Right lobe of liver (tissue), 6 donors: ENCODE results near the gene GMIP. TPM values are rescaled to one million over a fixed set of nuclear protein-coding genes. Genes with fewer than 3 reads are reported as not detected.
"Not testable (repeated sequence)": the region's sequence is repeated elsewhere in the genome, so short reads cannot be mapped to it uniquely, and the experiment has no call there.

Source experiments
- ATAC-seq, 4 donors: fragments of 200-7000 bp; cut with Tn5 transposase; one replicate each; pipeline ENCODE4 v1.9.1; 2020; ENCODE audit warnings: mild to moderate bottlenecking in 4 of 4, moderate library complexity in 4 of 4
- DNase-seq, 3 donors: peaks; one replicate each; pipeline ENCODE4 v3.0.0-alpha.2; 2020
- H3K27ac ChIP-seq, 3 donors: fragments of 200-600 bp; one replicate each; pipeline ENCODE4 v1.8.0; 2022
- H3K27me3 ChIP-seq, 2 donors: fragments of 200-600 bp; one replicate each; pipeline ENCODE4 v1.8.0; 2022
- H3K36me3 ChIP-seq, 4 donors: fragments of 200-600 bp; sonication (generic) in 1 of 4; one replicate each; pipeline versions ENCODE4 v1.5.1 to v1.8.0; 2017 to 2022; ENCODE audit warnings: control low read depth in 1 of 4
- H3K4me1 ChIP-seq, 4 donors: fragments of 200-600 bp; sonication (generic) in 1 of 4; one replicate each; pipeline versions ENCODE4 v1.5.1 to v1.8.0; 2017 to 2022; ENCODE audit warnings: control low read depth in 1 of 4
- H3K4me3 ChIP-seq, 3 donors: fragments of 200-600 bp; one replicate each; pipeline ENCODE4 v1.8.0; 2022
- H3K9me3 ChIP-seq, 4 donors: fragments of 200-600 bp; sonication (generic) in 1 of 4; one replicate each; pipeline versions ENCODE4 v1.5.1 to v1.8.0; 2017 to 2022; ENCODE audit warnings: control low read depth in 1 of 4
- POLR2A ChIP-seq: fragments of 450-650 bp; IDR thresholded peaks from one replicate; pipeline ENCODE4 v1.6.1; 2017; ENCODE audit warnings: antibody characterized with exemption, mild to moderate bottlenecking
- WGBS: methylation state at CpG from one replicate; pipeline ENCODE4 v1.1.6; 2018; ENCODE audit warnings: low coverage, low lambda C conversion rate; ENCODE audit not compliant: insufficient coverage; ENCODE audit errors: missing lambda C conversion rate; 5-methylcytosine and 5-hydroxymethylcytosine counted together
- intact Hi-C, 2 donors: fragments of 100-400 bp; cut with DNase I; formaldehyde crosslinking; loops; one replicate each; pipeline versions ENCODE4 v1.11.2 to v1.14.1; 2022
- total RNA-seq, 6 experiments: library from RNA; depleted of rRNA in 2 of 6; stranded (reverse); fragments of >200 nt in 2 of 6; fragmentation: NEBNext Ultra II Directional in 3 of 6; extraction: Animal tissue kit (Norgen Biotek cat#: 25700) in 3 of 6; gene quantifications; one replicate each; pipeline versions ENCODE4 v1.1.0 to v1.2.4, GENCODE V29; 2016 to 2023
- TF ChIP-seq, protein P1 (sequence below), 4 donors: fragments of 200-600 bp in 3 of 4; fragments of 450-650 bp in 1 of 4; IDR thresholded peaks; one replicate each; pipeline versions ENCODE4 v1.5.1 to v1.8.0; 2016 to 2022; ENCODE audit warnings: antibody characterized with exemption in 4 of 4, mild to moderate bottlenecking in 2 of 4
- donor health status: DM: no; HTN: yes; CAD: no.
- donor health status: DM: no; HTN: no; CAD: no.
- donor health status: DM: no; HTN: no; CAD: no.
- donor health status: DM: no; HTN: yes; CAD: no.
- donor health status: DM: no; HTN: yes; CAD: no.

GMIP gene
- total RNA-seq, 6 experiments from 2014 or later: 3.5 to 8.0 (median 4.4) TPM

DNA sequence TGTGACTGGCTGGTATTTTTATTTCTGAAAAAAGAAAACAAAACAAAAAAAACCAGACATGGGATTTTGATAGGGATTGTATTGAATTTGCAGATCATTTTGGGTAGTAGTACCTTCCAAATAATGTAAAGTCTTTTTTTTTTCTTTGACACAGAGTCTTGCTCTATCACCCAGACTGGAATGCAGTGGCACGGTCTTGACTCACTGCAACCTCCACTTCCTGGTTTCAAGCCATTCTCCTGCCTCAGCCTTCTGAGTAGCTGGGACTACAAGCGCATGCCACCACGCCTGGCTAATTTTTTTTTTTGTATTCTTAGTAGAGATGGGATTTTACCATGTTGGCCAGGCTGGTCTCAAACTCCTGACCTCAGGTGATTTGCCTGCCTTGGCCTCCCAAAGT lies 29.4 kb upstream of the GMIP start:
- WGBS: 83% methylated on average over 3 of the region's 3 CpGs
- no peak for ATAC-seq
- TF ChIP-seq, protein P1, sequence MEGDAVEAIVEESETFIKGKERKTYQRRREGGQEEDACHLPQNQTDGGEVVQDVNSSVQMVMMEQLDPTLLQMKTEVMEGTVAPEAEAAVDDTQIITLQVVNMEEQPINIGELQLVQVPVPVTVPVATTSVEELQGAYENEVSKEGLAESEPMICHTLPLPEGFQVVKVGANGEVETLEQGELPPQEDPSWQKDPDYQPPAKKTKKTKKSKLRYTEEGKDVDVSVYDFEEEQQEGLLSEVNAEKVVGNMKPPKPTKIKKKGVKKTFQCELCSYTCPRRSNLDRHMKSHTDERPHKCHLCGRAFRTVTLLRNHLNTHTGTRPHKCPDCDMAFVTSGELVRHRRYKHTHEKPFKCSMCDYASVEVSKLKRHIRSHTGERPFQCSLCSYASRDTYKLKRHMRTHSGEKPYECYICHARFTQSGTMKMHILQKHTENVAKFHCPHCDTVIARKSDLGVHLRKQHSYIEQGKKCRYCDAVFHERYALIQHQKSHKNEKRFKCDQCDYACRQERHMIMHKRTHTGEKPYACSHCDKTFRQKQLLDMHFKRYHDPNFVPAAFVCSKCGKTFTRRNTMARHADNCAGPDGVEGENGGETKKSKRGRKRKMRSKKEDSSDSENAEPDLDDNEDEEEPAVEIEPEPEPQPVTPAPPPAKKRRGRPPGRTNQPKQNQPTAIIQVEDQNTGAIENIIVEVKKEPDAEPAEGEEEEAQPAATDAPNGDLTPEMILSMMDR (IDR thresholded peaks at IDR 0.05): no peak
- TF ChIP-seq POLR2A: no peak
- Histone ChIP-seq H3K9me3 (peaks cover 0 to 12% (median 3%) of the 10 kb centered on the region in 4 donors), H3K27me3 (no peaks in the 10 kb centered on the region), H3K4me1 (no peaks in the 10 kb centered on the region), H3K4me3 (no peak overlapping the region), H3K27ac (no peak overlapping the region), H3K36me3 (peaks cover 0 to 20% (median 0%) of the 10 kb centered on the region in 4 donors)
- intact Hi-C loops: no loop called here
- no peak for DNase-seq

DNA sequence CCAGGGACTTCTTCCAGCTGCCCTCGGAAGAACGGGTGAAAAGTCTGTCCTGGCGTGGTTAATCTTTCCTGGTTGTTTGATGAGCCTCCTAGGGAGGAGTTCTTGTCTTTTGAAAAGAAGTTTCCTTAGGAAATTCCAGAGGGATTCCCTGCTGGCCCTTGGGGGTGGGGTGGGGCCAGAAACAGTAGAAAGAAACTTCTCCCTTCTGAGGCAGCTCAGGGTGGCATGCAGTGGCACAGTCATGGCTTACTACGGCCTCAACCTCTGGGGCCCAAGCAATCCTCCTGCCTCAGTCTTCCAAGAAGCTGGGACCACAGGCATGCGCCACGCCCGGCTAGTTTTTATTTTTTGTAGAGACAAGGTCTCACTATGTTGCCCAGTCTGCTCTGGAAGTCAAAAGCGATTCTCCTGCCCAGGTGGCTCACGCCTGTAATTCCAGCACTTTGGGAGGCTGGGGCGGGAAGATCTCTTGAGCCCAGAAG lies 26.7 kb upstream of the GMIP start:
- H3K36me3 ChIP-seq: peaks cover 0 to 1% (median 0%) of the 10 kb centered on the region in 4 donors
- H3K9me3 ChIP-seq: no peaks in the 10 kb centered on the region
- no peak for ATAC-seq
- no peak for TF ChIP-seq POLR2A
- TF ChIP-seq, protein P1 (IDR thresholded peaks at IDR 0.05): no peak
- no peak overlapping the region for H3K4me3 ChIP-seq
- no peaks in the 10 kb centered on the region for H3K27me3 ChIP-seq
- intact Hi-C loops: no loop called here
- H3K4me1 ChIP-seq: no peaks in the 10 kb centered on the region
- 68% methylated on average over 7 of the region's 10 CpGs for WGBS
- H3K27ac ChIP-seq: no peak overlapping the region
- no peak for DNase-seq

DNA sequence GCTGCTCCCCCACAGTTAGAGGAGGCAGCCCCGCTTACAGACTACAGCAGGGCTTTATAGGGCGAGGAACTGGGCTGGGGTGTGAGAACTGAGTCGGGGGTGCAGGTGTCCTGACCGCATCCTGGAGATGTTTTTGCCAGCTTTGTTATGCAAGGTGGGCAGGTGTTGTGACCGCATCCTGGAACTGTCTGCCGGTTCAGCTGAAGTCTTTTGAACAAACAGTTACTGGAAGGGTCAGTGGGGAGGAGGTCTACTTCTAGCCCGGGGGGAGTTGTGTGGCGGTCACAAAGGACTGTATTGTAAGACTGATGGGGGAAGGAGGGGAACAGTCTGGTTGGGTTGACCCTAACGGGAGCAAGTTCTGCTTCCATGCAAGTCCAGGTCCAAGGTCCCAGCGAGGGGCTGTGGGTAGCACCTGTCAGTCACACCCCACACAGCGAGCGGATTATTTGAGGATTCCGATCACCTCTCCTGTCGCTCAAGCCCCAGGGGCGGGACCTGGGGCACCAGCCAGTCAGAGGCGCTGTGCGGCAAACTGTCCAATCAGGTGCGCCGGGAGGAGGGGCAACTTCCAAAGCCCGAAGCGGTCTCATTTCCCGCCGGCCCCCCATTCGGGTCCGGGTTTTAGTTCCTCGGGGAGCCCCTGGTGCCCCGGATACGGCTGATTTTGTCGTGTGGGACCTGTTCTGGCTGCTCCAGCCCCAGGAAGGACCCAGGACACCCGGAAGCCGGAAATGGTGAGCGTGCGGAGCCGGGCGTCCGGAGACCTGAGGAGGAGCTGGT lies 25.0 kb upstream of the GMIP start, which contains the start of gene ZNF101:
Gene ZNF101, plus strand, starts transcription at position 610 of the 783 bp plus-strand sequence. Its CDS starts 125 bp downstream, at position 735.
- WGBS: 14% methylated on average over 8 of the region's 36 CpGs
- Histone ChIP-seq H3K27me3 (no peaks in the 10 kb centered on the region), H3K36me3 (peaks cover 0 to 1% (median 0%) of the 10 kb centered on the region in 4 donors), H3K4me3 (peak within 1 kb of the TSS; percentile 71 to 89 (median 73)), H3K27ac (peak within 1 kb of the TSS; percentile 50 to 71 (median 67)), H3K4me1 (no peaks in the 10 kb centered on the region), H3K9me3 (no peaks in the 10 kb centered on the region)
- intact Hi-C loops: no loop called here
- TF ChIP-seq, protein P1 (IDR thresholded peaks at IDR 0.05): no peak
- TF ChIP-seq POLR2A: peak; percentile 52
- peak; percentile 94 to 95 (median 95) for DNase-seq
- peak; percentile 83 to 85 (median 84) for ATAC-seq

DNA sequence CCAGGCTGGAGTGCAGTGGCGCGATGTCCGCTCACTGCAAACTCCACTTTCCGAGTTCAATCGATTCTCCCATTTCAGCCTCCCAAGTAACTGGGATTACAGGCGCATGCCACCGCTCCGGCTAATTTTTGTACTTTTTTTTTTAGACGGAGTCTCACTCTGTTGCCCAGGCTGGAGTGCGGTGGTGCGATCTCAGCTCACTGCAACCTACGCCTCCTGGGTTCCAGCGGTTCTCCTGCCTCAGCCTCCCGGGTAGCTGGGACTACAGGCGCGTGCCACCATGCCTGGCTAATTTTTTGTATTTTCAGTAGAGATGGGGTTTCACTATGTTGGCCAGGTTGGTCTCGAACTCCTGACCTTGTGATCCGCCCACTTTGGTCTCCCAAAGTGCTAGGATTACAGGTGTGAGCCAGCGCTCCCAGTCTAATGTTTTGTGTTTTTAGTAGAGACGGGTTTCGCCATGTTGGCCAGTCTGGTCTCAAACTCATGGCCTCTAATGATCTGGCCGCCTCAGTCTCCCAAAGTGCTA lies 22.0 kb upstream of the GMIP start:
- WGBS: 92% methylated on average over 17 of the region's 22 CpGs
- DNase-seq, H3K27me3 ChIP-seq, intact Hi-C loops, ATAC-seq, H3K36me3 ChIP-seq, H3K9me3 ChIP-seq, H3K27ac ChIP-seq, H3K4me3 ChIP-seq: not testable (repeated sequence)
- peaks cover 0 to 10% (median 0%) of the 10 kb centered on the region in 4 donors for H3K4me1 ChIP-seq
